SIG-M5 treated with dmso at 0.1 percent for 504 hours (cell line): ENCODE data around the gene RERE.
"Not testable (repeated sequence)": the region's sequence is repeated elsewhere in the genome, so short reads cannot be mapped to it uniquely, and the experiment has no call there.

Source experiments
- DNase-seq: peaks from one replicate; lab custom pipeline; 2025; ENCODE audit not compliant: unreplicated experiment; lab: John Stamatoyannopoulos, UW

RERE gene

GRCh38 chr1:8754247-8754650 lies 63.2 kb downstream of the RERE start:
- no peak for DNase-seq

GRCh38 chr1:8753736-8754135 lies 63.7 kb downstream of the RERE start:
- no peak for DNase-seq

- DNase-seq = no peak
Measured at GRCh38 chr1:8752921-8753713, 64.3 kb downstream of the RERE start.

- no peak for DNase-seq
Measured at GRCh38 chr1:8752411-8752810, 65.0 kb downstream of the RERE start.

GRCh38 chr1:8751984-8752383 lies 65.5 kb downstream of the RERE start:
- no peak for DNase-seq

GRCh38 chr1:8747879-8748825 lies 69.3 kb downstream of the RERE start:
- no peak for DNase-seq

GRCh38 chr1:8746554-8746953 lies 70.9 kb downstream of the RERE start:
- DNase-seq = no peak

- DNase-seq = no peak
Measured at GRCh38 chr1:8745749-8746390, 71.6 kb downstream of the RERE start.

- no peak for DNase-seq
Measured at GRCh38 chr1:8745346-8745745, 72.1 kb downstream of the RERE start.

GRCh38 chr1:8742022-8742924 lies 75.2 kb downstream of the RERE start:
- no peak for DNase-seq

GRCh38 chr1:8740034-8740449 lies 77.4 kb downstream of the RERE start:
- DNase-seq = no peak

- DNase-seq = no peak
Measured at GRCh38 chr1:8739377-8739776, 78.1 kb downstream of the RERE start.

- no peak for DNase-seq
Measured at GRCh38 chr1:8736927-8737326, 80.5 kb downstream of the RERE start.

- no peak for DNase-seq
Measured at GRCh38 chr1:8733484-8733883, 84.0 kb downstream of the RERE start.

- DNase-seq = no peak
Measured at GRCh38 chr1:8731162-8731561, 86.3 kb downstream of the RERE start.

GRCh38 chr1:8728464-8728863 lies 89.0 kb downstream of the RERE start:
- DNase-seq = no peak

GRCh38 chr1:8727809-8728213 lies 89.6 kb downstream of the RERE start:
- no peak for DNase-seq

GRCh38 chr1:8727316-8727715 lies 90.1 kb downstream of the RERE start:
- DNase-seq = not testable (repeated sequence)

GRCh38 chr1:8726801-8727186 lies 90.6 kb downstream of the RERE start:
- DNase-seq = not testable (repeated sequence)

- no peak for DNase-seq
Measured at GRCh38 chr1:8723010-8723409, 94.4 kb downstream of the RERE start.

GRCh38 chr1:8722366-8722765 lies 95.1 kb downstream of the RERE start:
- no peak for DNase-seq
